HepG2 (cell line): ENCODE measurements around the gene UBE2D4. TPM values are rescaled to one million over a fixed set of nuclear protein-coding genes. Genes with fewer than 3 reads are reported as not detected.
A peak's percentile ranks its signal among the peaks of the same experiment; 100 is the strongest.

Experiments
- DDIT3 ChIP-seq: sonication (generic); formaldehyde crosslinking; IDR thresholded peaks from 2 replicates; pipeline ENCODE4 v1.4.0; 2020; ENCODE audit warnings: mild to moderate bottlenecking, missing genetic modification reagents
- IKZF4 ChIP-seq: sonication (generic); formaldehyde crosslinking; IDR thresholded peaks from 2 replicates; pipeline ENCODE4 v1.5.1; 2020; ENCODE audit warnings: borderline replicate concordance, mild to moderate bottlenecking, low read depth, missing genetic modification reagents; ENCODE audit errors: not compliant biosample characterization
- IRF2 ChIP-seq: IDR thresholded peaks from 2 replicates; pipeline ENCODE4 v1.6.1; 2018; ENCODE audit warnings: missing genetic modification reagents, missing compliant biosample characterization
- KLF11 ChIP-seq: IDR thresholded peaks from 2 replicates; pipeline ENCODE4 v1.6.1; 2016; ENCODE audit warnings: missing compliant biosample characterization
- MATR3 ChIP-seq: sonication (generic); formaldehyde crosslinking; IDR thresholded peaks from 2 replicates; pipeline ENCODE4 v1.4.0; 2020; ENCODE audit warnings: missing genetic modification reagents
- NAIF1 ChIP-seq: sonication (generic); formaldehyde crosslinking; IDR thresholded peaks from 2 replicates; pipeline ENCODE4 v1.5.0; 2020; ENCODE audit warnings: mild to moderate bottlenecking, missing genetic modification reagents, borderline replicate concordance
- NR1H2 ChIP-seq: sonication (generic); formaldehyde crosslinking; IDR thresholded peaks from 2 replicates; pipeline ENCODE4 v1.8.1; 2022; ENCODE audit warnings: low read depth, missing genetic modification reagents, borderline replicate concordance
- POLR2AphosphoS5 ChIP-seq: IDR thresholded peaks from 2 replicates; pipeline ENCODE4 v1.6.1; 2012; ENCODE audit warnings: low read depth, low read length
- SNRNP70 ChIP-seq: fragments of 200-400 bp; formaldehyde crosslinking; IDR thresholded peaks from 2 replicates; pipeline ENCODE4 v1.6.1; 2017; ENCODE audit warnings: mild to moderate bottlenecking, low read depth, low read length, moderate library complexity
- TBL1XR1 ChIP-seq: fragments of 150-350 bp; IDR thresholded peaks from 2 replicates; pipeline ENCODE4 v1.6.1; 2014; ENCODE audit warnings: borderline replicate concordance, low read length; ENCODE audit not compliant: partially characterized antibody
- THAP11 ChIP-seq: IDR thresholded peaks from 2 replicates; pipeline ENCODE4 v1.6.1; 2016; ENCODE audit warnings: missing biosample characterization, missing genetic modification reagents
- THAP9 ChIP-seq: sonication (generic); formaldehyde crosslinking; IDR thresholded peaks from 2 replicates; pipeline ENCODE4; 2020; ENCODE audit warnings: missing genetic modification reagents, mild to moderate bottlenecking, borderline replicate concordance
- ZFP62 ChIP-seq: sonication (generic); formaldehyde crosslinking; IDR thresholded peaks from 2 replicates; pipeline ENCODE4 v1.4.0; 2020; ENCODE audit warnings: missing genetic modification reagents
- ZFP90 ChIP-seq: sonication (generic); formaldehyde crosslinking; IDR thresholded peaks from 2 replicates; pipeline ENCODE4 v1.8.0; 2022; ENCODE audit warnings: missing genetic modification reagents, mild to moderate bottlenecking, inconsistent platforms, borderline replicate concordance
- ZMYM3 ChIP-seq: sonication (generic); formaldehyde crosslinking; IDR thresholded peaks from 2 replicates; pipeline ENCODE4 v1.5.1; 2020; ENCODE audit warnings: mild to moderate bottlenecking, missing genetic modification reagents
- ZNF496 ChIP-seq: sonication (generic); formaldehyde crosslinking; IDR thresholded peaks from 2 replicates; pipeline ENCODE4 v1.8.1; 2023; ENCODE audit warnings: mild to moderate bottlenecking, moderate library complexity, missing genetic modification reagents; ENCODE audit not compliant: insufficient replicate concordance
- ZNF615 ChIP-seq: sonication (generic); formaldehyde crosslinking; IDR thresholded peaks from 2 replicates; pipeline ENCODE4 v1.5.0; 2020; ENCODE audit warnings: mild to moderate bottlenecking, missing genetic modification reagents, borderline replicate concordance
- ZNF747 ChIP-seq: sonication (generic); formaldehyde crosslinking; IDR thresholded peaks from 2 replicates; pipeline ENCODE4 v1.8.1; 2023; ENCODE audit warnings: missing genetic modification reagents, mild to moderate bottlenecking, borderline replicate concordance
- ZNF776 ChIP-seq: sonication (generic); formaldehyde crosslinking; IDR thresholded peaks from 2 replicates; pipeline ENCODE4 v1.4.0; 2020; ENCODE audit warnings: mild to moderate bottlenecking, missing genetic modification reagents
- polyA plus RNA-seq, 8 experiments: library from polyadenylated mRNA; depleted of rRNA in 3 of 8; stranded (reverse) in 7 of 8; unstranded in 1 of 8; fragments of >200 nt; fragmentation: Illumina TruSeq in 4 of 8; extraction: Trizol in 4 of 8; gene quantifications; 2 replicates each; pipeline versions ENCODE4 v1.2.1 to v1.2.3, GENCODE V29; 2011 to 2016; ENCODE audit warnings: low read depth in 4 of 8, missing spikeins in 1 of 8, mixed read lengths in 1 of 8; ENCODE audit not compliant: insufficient read depth in 1 of 8
- total RNA-seq, 5 experiments: library from RNA; depleted of rRNA; stranded (reverse); fragments of >200 nt; fragmentation: Illumina TruSeq; extraction: Trizol; gene quantifications; 2 replicates each; pipeline ENCODE4 v1.2.3, GENCODE V29; 2016; ENCODE audit warnings: low read depth in 1 of 5
- TF ChIP-seq, protein P1 (sequence below): IDR thresholded peaks from 2 replicates; pipeline ENCODE4 v1.6.1; 2016; ENCODE audit warnings: low read depth, borderline replicate concordance
- TF ChIP-seq, protein P2 (sequence below): sonication (generic); formaldehyde crosslinking; IDR thresholded peaks from 2 replicates; pipeline ENCODE4 v1.4.0; 2020; ENCODE audit warnings: low read depth, mild to moderate bottlenecking, missing genetic modification reagents

The UBE2D4 gene
- total and polyA plus RNA-seq, 2 of the 13 experiments (the other 11 are each of a cell fraction or from before 2014, with no cell fraction given) = 9.9 to 16.0 TPM

DNA sequence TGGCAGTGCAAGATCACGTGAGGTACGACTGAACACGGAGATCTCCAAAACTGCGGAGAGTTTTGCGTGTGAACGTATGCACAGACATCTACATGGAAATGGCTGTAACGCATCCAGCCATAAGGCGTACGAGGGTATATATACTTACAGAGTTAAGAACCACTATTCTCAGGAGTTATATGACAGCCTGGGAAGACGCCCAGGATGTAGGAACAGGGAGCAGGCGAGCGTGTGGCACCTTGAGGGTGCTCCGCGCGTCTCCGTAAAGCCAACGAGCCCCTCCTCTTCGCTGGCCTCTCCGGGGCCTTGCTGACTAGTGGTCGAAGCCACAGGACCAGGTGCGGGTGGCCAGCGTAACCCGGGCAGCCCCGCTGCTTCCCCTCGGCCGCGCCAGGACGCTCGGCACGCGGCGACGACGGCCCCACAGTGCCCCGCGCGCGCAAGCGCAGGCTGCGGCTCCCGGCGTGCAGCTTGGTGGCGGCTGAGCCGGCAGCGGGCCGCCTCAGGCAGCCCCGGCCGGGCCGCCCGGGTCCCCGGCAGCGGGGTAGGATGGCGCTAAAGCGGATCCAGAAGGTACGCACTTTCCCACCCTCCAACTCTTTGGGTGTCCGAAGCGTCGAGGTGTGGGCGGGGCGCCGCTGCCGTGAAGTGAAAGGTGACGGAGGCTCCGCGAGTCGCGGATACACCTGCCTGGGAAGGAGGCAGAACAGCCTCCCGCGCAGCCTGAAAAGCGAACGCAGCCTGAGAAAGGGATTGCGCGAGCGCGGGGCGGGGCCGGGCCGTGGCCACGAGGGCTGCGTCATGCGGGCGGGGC lies at the start of gene UBE2D4 (continued):
- TF ChIP-seq NAIF1 (CRISPR knock-in tag) (peak; percentile 39; the same call in 1 of the 2 replicates), DDIT3 (CRISPR knock-in tag) (no peak), ZNF747 (CRISPR knock-in tag) (peak; percentile 98), ZMYM3 (CRISPR knock-in tag) (peak; percentile 55; the same call in 1 of the 2 replicates), THAP11 (CRISPR knock-in tag) (peak; percentile 71), IRF2 (CRISPR knock-in tag) (peak; percentile 36; the same call in 1 of the 2 replicates), THAP9 (peak; percentile 78; the same call in 1 of the 2 replicates), ZFP90 (CRISPR knock-in tag) (peak; percentile 93), MATR3 (CRISPR knock-in tag) (no peak), NR1H2 (CRISPR knock-in tag) (peak; percentile 92), ZNF776 (CRISPR knock-in tag) (peak; percentile 95), ZNF615 (CRISPR knock-in tag) (no peak), KLF11 (peak; percentile 56; the same call in 1 of the 2 replicates), ZFP62 (CRISPR knock-in tag) (no peak), ZNF496 (CRISPR knock-in tag) (no peak), POLR2AphosphoS5 (peak; percentile 94), IKZF4 (CRISPR knock-in tag) (peak; percentile 89), SNRNP70 (no peak), TBL1XR1 (peak; percentile 42)
- TF ChIP-seq, protein P1, sequence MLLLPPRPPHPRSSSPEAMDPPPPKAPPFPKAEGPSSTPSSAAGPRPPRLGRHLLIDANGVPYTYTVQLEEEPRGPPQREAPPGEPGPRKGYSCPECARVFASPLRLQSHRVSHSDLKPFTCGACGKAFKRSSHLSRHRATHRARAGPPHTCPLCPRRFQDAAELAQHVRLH = peak; percentile 61; the same call in 1 of the 2 replicates
- TF ChIP-seq, protein P2, sequence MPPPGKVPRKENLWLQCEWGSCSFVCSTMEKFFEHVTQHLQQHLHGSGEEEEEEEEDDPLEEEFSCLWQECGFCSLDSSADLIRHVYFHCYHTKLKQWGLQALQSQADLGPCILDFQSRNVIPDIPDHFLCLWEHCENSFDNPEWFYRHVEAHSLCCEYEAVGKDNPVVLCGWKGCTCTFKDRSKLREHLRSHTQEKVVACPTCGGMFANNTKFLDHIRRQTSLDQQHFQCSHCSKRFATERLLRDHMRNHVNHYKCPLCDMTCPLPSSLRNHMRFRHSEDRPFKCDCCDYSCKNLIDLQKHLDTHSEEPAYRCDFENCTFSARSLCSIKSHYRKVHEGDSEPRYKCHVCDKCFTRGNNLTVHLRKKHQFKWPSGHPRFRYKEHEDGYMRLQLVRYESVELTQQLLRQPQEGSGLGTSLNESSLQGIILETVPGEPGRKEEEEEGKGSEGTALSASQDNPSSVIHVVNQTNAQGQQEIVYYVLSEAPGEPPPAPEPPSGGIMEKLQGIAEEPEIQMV (CRISPR knock-in tag) = peak; percentile 82
